Sigmoid colon (tissue), 4 donors: ENCODE data around the gene TRIM40.

Source experiments
- CTCF ChIP-seq, 4 experiments: fragments of 450-650 bp in 3 of 4; fragments of 200-600 bp in 1 of 4; IDR thresholded peaks; one replicate each; pipeline ENCODE4 v1.5.1; 2016 to 2019; ENCODE audit warnings: antibody characterized with exemption in 4 of 4, mild to moderate bottlenecking in 3 of 4, moderate library complexity in 2 of 4
- EP300 ChIP-seq, 4 donors: sonication (generic); formaldehyde crosslinking; IDR thresholded peaks; one replicate each; pipeline ENCODE4 v1.6.1; 2017; ENCODE audit warnings: antibody characterized with exemption in 4 of 4
- POLR2A ChIP-seq, 2 donors: fragments of 450-650 bp; IDR thresholded peaks; one replicate each; pipeline ENCODE4 v1.6.1; 2016; ENCODE audit warnings: antibody characterized with exemption in 2 of 2, mild to moderate bottlenecking in 2 of 2, moderate library complexity in 2 of 2
- POLR2AphosphoS5 ChIP-seq, 4 donors: sonication (generic); formaldehyde crosslinking; IDR thresholded peaks; one replicate each; pipeline ENCODE4 v1.6.1; 2017; ENCODE audit warnings: antibody characterized with exemption in 4 of 4

- TF ChIP-seq CTCF (IDR thresholded peaks at IDR 0.05) (no peak), POLR2A (IDR thresholded peaks at IDR 0.05) (no peak), POLR2AphosphoS5 (IDR thresholded peaks at IDR 0.05) (no peak), EP300 (IDR thresholded peaks at IDR 0.05) (no peak)
Observed at GRCh38 chr6:30175765-30176164, 39.8 kb downstream of the TRIM40 start.
